Activated naive CD4-positive, alpha-beta T cell treated with anti-CD3 and anti-CD28 coated beads for 36 hours (primary cell): ENCODE results near the gene ACSF2. TPM values are rescaled to one million over a fixed set of nuclear protein-coding genes. Genes with fewer than 3 reads are reported as not detected.

Experiments used
- CTCF ChIA-PET: fragments of 350-600 bp; sonication (Branson Sonifier 250); formaldehyde crosslinking; loops from one replicate; lab custom pipeline; 2021; ENCODE audit warnings: antibody characterized with exemption; lab: Charles Lee
- DNase-seq: peaks from one replicate; pipeline ENCODE4 v3.0.0-alpha.2; 2020
- H3K27ac Mint-ChIP-seq: one replicate; pipeline ENCODE4 v1.8.0; 2021; ENCODE audit warnings: mild to moderate bottlenecking, mixed read lengths
- H3K27me3 Mint-ChIP-seq: one replicate; pipeline ENCODE4 v1.8.0; 2021; ENCODE audit warnings: low read depth, mixed read lengths
- H3K36me3 Mint-ChIP-seq: one replicate; pipeline ENCODE4 v1.8.0; 2021; ENCODE audit warnings: low read depth, mixed read lengths
- H3K4me1 Mint-ChIP-seq: one replicate; pipeline ENCODE4 v1.8.0; 2021; ENCODE audit warnings: low read depth, mixed read lengths
- H3K4me3 Mint-ChIP-seq: one replicate; pipeline ENCODE4 v1.8.0; 2021; ENCODE audit warnings: mild to moderate bottlenecking, moderate library complexity, mixed read lengths
- H3K9me3 Mint-ChIP-seq: one replicate; pipeline ENCODE4 v1.8.0; 2021; ENCODE audit warnings: mixed read lengths
- intact Hi-C: fragments of 100-400 bp; cut with micrococcal nuclease; formaldehyde crosslinking; loops from one replicate; pipeline ENCODE4 v1.15.1; 2023
- total RNA-seq, 2 experiments: library from RNA; stranded (reverse); gene quantifications; one replicate each; pipeline ENCODE4 v1.2.3, GENCODE V29; 2021

Gene ACSF2
- total RNA-seq, 2 experiments from 2014 or later: 19.7 to 20.7 TPM

- CTCF ChIA-PET: interaction anchor here (0.8 to 2.8 kb wide), 8 partner anchors 9 to 302 kb away, joined by 3 to 14 read pairs (median 6); partner anchors contain the start of gene RSAD1
- Mint-ChIP-seq H3K27ac (no peak overlapping the region), H3K36me3 (no peaks in the 10 kb centered on the region), H3K4me3 (no peak overlapping the region), H3K9me3 (no peaks in the 10 kb centered on the region), H3K4me1 (peaks cover 14% of the 10 kb centered on the region), H3K27me3 (no peaks in the 10 kb centered on the region)
- intact Hi-C loops: no loop called here
- no peak for DNase-seq
These were observed 76.4 kb downstream of the ACSF2 start for GRCh38 chr17:50502301-50502990.

- H3K4me3 Mint-ChIP-seq: no peak overlapping the region
- no peaks in the 10 kb centered on the region for H3K27me3 Mint-ChIP-seq
- H3K27ac Mint-ChIP-seq: no peak overlapping the region
- no peaks in the 10 kb centered on the region for H3K9me3 Mint-ChIP-seq
- CTCF ChIA-PET: interaction anchor here (1.3 to 1.6 kb wide), 2 partner anchors 26 to 79 kb away, joined by 3 to 8 read pairs; partner anchors contain the start of gene ACSF2
- intact Hi-C loops: no loop called here
- no peaks in the 10 kb centered on the region for H3K36me3 Mint-ChIP-seq
- no peak for DNase-seq
- peaks cover 34% of the 10 kb centered on the region for H3K4me1 Mint-ChIP-seq
These were observed 79.6 kb downstream of the ACSF2 start for GRCh38 chr17:50505591-50506130.

- H3K27ac Mint-ChIP-seq: no peak overlapping the region
- intact Hi-C loops: no loop called here
These were observed 80.3 kb downstream of the ACSF2 start for GRCh38 chr17:50506298-50506697.

GRCh38 chr17:50507871-50508572 lies 82.0 kb downstream of the ACSF2 start, which contains the start of gene MYCBPAP:
Gene MYCBPAP, plus strand, starts transcription at chr17:50508439. Its CDS starts 236 bp downstream, at chr17:50508675.
- Mint-ChIP-seq H3K27ac (peak within 1 kb of the TSS; percentile 79), H3K4me3 (peak within 1 kb of the TSS; percentile 82), H3K9me3 (no peaks in the 10 kb centered on the region), H3K36me3 (no peaks in the 10 kb centered on the region), H3K27me3 (no peaks in the 10 kb centered on the region), H3K4me1 (peaks cover 51% of the 10 kb centered on the region)
- CTCF ChIA-PET: interaction anchor here (0.7 to 1.5 kb wide), 3 partner anchors 29 to 187 kb away, joined by 3 to 5 read pairs (median 5); no protein-coding TSS in a partner anchor
- intact Hi-C loops: no loop called here
- peak; percentile 88 for DNase-seq

More at GRCh38 chr17:50506298-50506697, 80.3 kb downstream of the ACSF2 start:
- Mint-ChIP-seq H3K4me3 (no peak overlapping the region), H3K9me3 (no peaks in the 10 kb centered on the region), H3K4me1 (peaks cover 40% of the 10 kb centered on the region), H3K36me3 (no peaks in the 10 kb centered on the region), H3K27me3 (no peaks in the 10 kb centered on the region)
- no peak for DNase-seq
- CTCF ChIA-PET: interaction anchor here (0.6 to 1.6 kb wide), 4 partner anchors 23 to 188 kb away, joined by 3 to 8 read pairs (median 3); partner anchors contain the start of gene ACSF2

GRCh38 chr17:50508573-50509460 lies 82.8 kb downstream of the ACSF2 start:
- CTCF ChIA-PET: interaction anchor here (1.0 kb wide), 1 partner anchor 27 kb away, joined by 6 read pairs; no protein-coding TSS in a partner anchor
- no peaks in the 10 kb centered on the region for H3K9me3 Mint-ChIP-seq
- no peaks in the 10 kb centered on the region for H3K36me3 Mint-ChIP-seq
- no peaks in the 10 kb centered on the region for H3K27me3 Mint-ChIP-seq
- intact Hi-C loops: no loop called here
- H3K4me1 Mint-ChIP-seq: peaks cover 47% of the 10 kb centered on the region
- H3K4me3 Mint-ChIP-seq: peak overlapping the region; percentile 82
- DNase-seq: no peak
- peak overlapping the region; percentile 74 for H3K27ac Mint-ChIP-seq

GRCh38 chr17:50511058-50511457 lies 85.0 kb downstream of the ACSF2 start:
- peak overlapping the region; percentile 68 for H3K27ac Mint-ChIP-seq
- peak; percentile 80 for DNase-seq
- no peak overlapping the region for H3K4me3 Mint-ChIP-seq
- H3K27me3 Mint-ChIP-seq: no peaks in the 10 kb centered on the region
- H3K36me3 Mint-ChIP-seq: no peaks in the 10 kb centered on the region
- H3K4me1 Mint-ChIP-seq: peaks cover 38% of the 10 kb centered on the region
- CTCF ChIA-PET: interaction anchor here (0.7 to 2.5 kb wide), 8 partner anchors 10 to 116 kb away, joined by 3 to 14 read pairs (median 3); no protein-coding TSS in a partner anchor
- no peaks in the 10 kb centered on the region for H3K9me3 Mint-ChIP-seq
- intact Hi-C loops: loop anchor here (1.0 to 2.0 kb wide), 7 partner anchors 24 to 610 kb away; partner anchors contain the start of genes RSAD1, SPAG9 and XYLT2

GRCh38 chr17:50513495-50513894 lies 87.5 kb downstream of the ACSF2 start:
- Mint-ChIP-seq H3K4me1 (peaks cover 46% of the 10 kb centered on the region), H3K4me3 (no peak overlapping the region), H3K36me3 (no peaks in the 10 kb centered on the region), H3K27ac (no peak overlapping the region), H3K9me3 (no peaks in the 10 kb centered on the region), H3K27me3 (no peaks in the 10 kb centered on the region)
- intact Hi-C loops: no loop called here
- CTCF ChIA-PET: no interaction called here
- no peak for DNase-seq

- H3K36me3 Mint-ChIP-seq: no peaks in the 10 kb centered on the region
- DNase-seq: no peak
- H3K9me3 Mint-ChIP-seq: no peaks in the 10 kb centered on the region
- intact Hi-C loops: no loop called here
- CTCF ChIA-PET: no interaction called here
- H3K4me1 Mint-ChIP-seq: peaks cover 38% of the 10 kb centered on the region
- no peaks in the 10 kb centered on the region for H3K27me3 Mint-ChIP-seq
- no peak overlapping the region for H3K27ac Mint-ChIP-seq
- H3K4me3 Mint-ChIP-seq: no peak overlapping the region
These were observed 88.4 kb downstream of the ACSF2 start for GRCh38 chr17:50514388-50514787.

- no peak for DNase-seq
- intact Hi-C loops: no loop called here
- no peak overlapping the region for H3K27ac Mint-ChIP-seq
- H3K36me3 Mint-ChIP-seq: no peaks in the 10 kb centered on the region
- no peak overlapping the region for H3K4me3 Mint-ChIP-seq
- H3K4me1 Mint-ChIP-seq: peaks cover 33% of the 10 kb centered on the region
- H3K27me3 Mint-ChIP-seq: no peaks in the 10 kb centered on the region
- no peaks in the 10 kb centered on the region for H3K9me3 Mint-ChIP-seq
- CTCF ChIA-PET: interaction anchor here (1.0 to 2.2 kb wide), 2 partner anchors 11 to 16 kb away, joined by 3 to 6 read pairs; no protein-coding TSS in a partner anchor
These were observed 89.1 kb downstream of the ACSF2 start for GRCh38 chr17:50514936-50515702.

GRCh38 chr17:50517011-50517410 lies 91.0 kb downstream of the ACSF2 start:
- H3K4me3 Mint-ChIP-seq: no peak overlapping the region
- CTCF ChIA-PET: interaction anchor here (2.2 kb wide), 1 partner anchor 14 kb away, joined by 6 read pairs; no protein-coding TSS in a partner anchor
- intact Hi-C loops: no loop called here
- no peaks in the 10 kb centered on the region for H3K9me3 Mint-ChIP-seq
- peaks cover 17% of the 10 kb centered on the region for H3K4me1 Mint-ChIP-seq
- H3K27ac Mint-ChIP-seq: no peak overlapping the region
- no peaks in the 10 kb centered on the region for H3K36me3 Mint-ChIP-seq
- no peaks in the 10 kb centered on the region for H3K27me3 Mint-ChIP-seq
- no peak for DNase-seq
